Naive thymus-derived CD8-positive, alpha-beta T cell (primary cell): ENCODE measurements around the gene NR2F1. TPM values are rescaled to one million over a fixed set of nuclear protein-coding genes. Genes with fewer than 3 reads are reported as not detected.

Experiments
- ATAC-seq, 2 donors: fragments of 150-1000 bp; cut with Tn5 transposase in 1 of 2; sonication (Bioruptor Pico), chemical (Tn5 transposase) in 1 of 2; 1 replicate in 1 of 2; 2 replicates in 1 of 2; pipeline ENCODE4 v1.10.0; 2021; ENCODE audit warnings: mild to moderate bottlenecking in 2 of 2, moderate library complexity in 2 of 2
- POLR2A ChIA-PET: fragments of 350-600 bp; sonication (Branson Sonifier 250); formaldehyde crosslinking; loops from one replicate; lab custom pipeline; 2021; ENCODE audit warnings: antibody characterized with exemption; lab: Charles Lee
- DNase-seq, 10 donors: peaks; one replicate each; pipeline versions ENCODE4 v3.0.0 to v3.0.0-alpha.2; 2020 to 2022
- H3K27ac Mint-ChIP-seq, 10 donors: one replicate each; pipeline ENCODE4 v1.8.0; 2020 to 2022; ENCODE audit warnings: mild to moderate bottlenecking in 10 of 10, mixed read lengths in 10 of 10, moderate library complexity in 4 of 10, inconsistent platforms in 1 of 10
- H3K27me3 Mint-ChIP-seq, 5 donors: one replicate each; pipeline ENCODE4 v1.8.0; 2021 to 2022; ENCODE audit warnings: mixed read lengths in 5 of 5
- H3K36me3 Mint-ChIP-seq, 3 donors: one replicate each; pipeline ENCODE4 v1.8.0; 2020 to 2022; ENCODE audit warnings: mixed read lengths in 3 of 3, mild to moderate bottlenecking in 2 of 3, inconsistent platforms in 1 of 3
- H3K4me1 Mint-ChIP-seq, 4 donors: one replicate each; pipeline ENCODE4 v1.8.0; 2021 to 2022; ENCODE audit warnings: mixed read lengths in 4 of 4
- H3K4me3 Mint-ChIP-seq, 10 donors: one replicate each; pipeline ENCODE4 v1.8.0; 2020 to 2022; ENCODE audit warnings: mild to moderate bottlenecking in 10 of 10, mixed read lengths in 10 of 10, moderate library complexity in 6 of 10, inconsistent platforms in 1 of 10
- H3K9me3 Mint-ChIP-seq, 9 donors: one replicate each; pipeline ENCODE4 v1.8.0; 2020 to 2022; ENCODE audit warnings: mixed read lengths in 9 of 9, mild to moderate bottlenecking in 3 of 9, inconsistent platforms in 1 of 9, moderate library complexity in 1 of 9
- polyA plus RNA-seq, 3 donors: library from polyadenylated mRNA; unstranded; fragments of 300-500 nt; fragmentation: Illumina TruSeq; gene quantifications; one replicate each; pipeline ENCODE4 v1.2.3, GENCODE V29; 2021
- total RNA-seq, 8 experiments: library from RNA in 2 of 8; stranded (reverse) in 2 of 8; gene quantifications; one replicate each; pipeline ENCODE4 v1.2.3 and lab custom pipeline; 2021 to 2026

The NR2F1 gene
- total and polyA plus RNA-seq, 5 experiments from 2014 or later = not detected

DNA sequence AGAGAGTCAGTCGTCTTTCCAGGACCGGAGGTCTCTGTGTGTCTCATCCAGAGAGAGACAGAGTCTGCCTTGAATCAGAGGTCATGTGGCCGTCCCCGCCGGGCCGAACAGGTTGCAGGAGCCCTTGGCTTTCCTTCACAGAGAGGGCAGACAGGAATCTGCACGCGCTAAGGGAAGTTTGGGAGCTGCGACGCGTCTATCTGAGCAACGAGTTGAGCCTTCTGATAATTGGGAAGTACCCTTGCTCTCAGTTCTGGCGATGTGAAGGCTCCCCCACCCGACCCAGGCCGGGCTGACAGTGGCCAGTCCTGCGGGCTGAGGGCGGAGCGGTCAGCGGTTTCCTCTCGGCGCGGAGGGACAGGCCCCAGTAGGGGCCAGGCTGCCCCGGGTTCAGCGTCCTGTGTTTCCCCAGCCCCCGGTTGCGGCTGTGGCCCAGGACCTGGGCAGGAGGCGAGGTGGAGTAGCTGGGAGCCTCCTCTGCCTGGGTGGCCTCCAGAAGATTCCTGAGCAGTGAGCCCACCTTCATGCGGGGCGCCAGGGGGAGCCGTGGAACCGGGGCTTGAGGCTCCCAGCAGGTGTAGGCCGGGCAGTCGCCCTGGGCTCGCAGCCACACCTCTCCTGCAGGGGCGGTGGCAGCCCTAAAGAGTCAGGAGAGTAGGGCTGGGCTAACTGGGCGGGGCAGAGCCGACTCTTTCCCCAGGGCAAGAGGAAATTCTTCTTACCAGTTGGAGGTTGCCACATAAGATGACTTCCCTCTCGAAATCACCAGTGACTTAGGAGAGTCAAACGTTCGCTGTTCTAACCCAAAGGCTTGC is 13.9 kb downstream of the NR2F1 start:
- peak overlapping the region in 1 of 10 donors; percentile 33 for H3K4me3 Mint-ChIP-seq

GRCh38 chr5:93598091-93599000 is 15.3 kb downstream of the NR2F1 start:
- POLR2A ChIA-PET = no interaction called here
- Mint-ChIP-seq H3K4me3 (no peak overlapping the region), H3K27ac (peak overlapping the region in 1 of 10 donors; percentile 44), H3K27me3 (peaks cover 23 to 49% (median 38%) of the 10 kb centered on the region in 5 donors), H3K4me1 (peaks cover 2 to 17% (median 8%) of the 10 kb centered on the region in 4 donors), H3K36me3 (peaks cover 6 to 12% (median 8%) of the 10 kb centered on the region in 3 donors), H3K9me3 (peaks cover 0 to 36% (median 7%) of the 10 kb centered on the region in 9 donors)
- DNase-seq (no peak), ATAC-seq (no peak)

More for the DNA sequence above, 13.9 kb downstream of the NR2F1 start:
- ATAC-seq = no peak
- H3K4me1 Mint-ChIP-seq = peaks cover 2 to 17% (median 8%) of the 10 kb centered on the region in 4 donors
- no peak overlapping the region for H3K27ac Mint-ChIP-seq
- no peak for DNase-seq
- POLR2A ChIA-PET = interaction anchor here (0.6 kb wide), 1 partner anchor 13 kb away, joined by 3 read pairs; no protein-coding TSS in a partner anchor
- H3K36me3 Mint-ChIP-seq = peaks cover 6 to 9% (median 8%) of the 10 kb centered on the region in 3 donors
- H3K27me3 Mint-ChIP-seq = peaks cover 26 to 59% (median 48%) of the 10 kb centered on the region in 5 donors
- peaks cover 0 to 32% (median 7%) of the 10 kb centered on the region in 9 donors for H3K9me3 Mint-ChIP-seq

DNA sequence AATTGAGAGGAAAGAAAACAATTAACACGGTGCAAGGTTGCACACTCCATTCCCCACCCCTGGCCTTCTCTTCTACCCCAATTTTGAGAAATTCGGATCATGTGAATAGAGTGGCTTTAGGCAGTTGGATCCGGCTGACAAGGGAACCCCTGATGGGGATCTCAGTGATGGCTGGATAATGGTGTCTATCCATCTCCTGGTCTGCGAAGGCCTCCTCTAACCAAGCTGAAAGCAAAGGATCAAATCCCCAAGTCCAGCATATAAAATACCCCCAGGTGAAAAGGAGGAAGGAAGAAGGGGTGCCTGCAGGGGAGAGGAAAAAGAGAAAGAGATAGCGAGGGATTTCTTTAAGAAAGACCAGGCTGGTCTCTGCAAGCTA is 16.0 kb downstream of the NR2F1 start:
- no peak for ATAC-seq
- Mint-ChIP-seq H3K4me1 (peaks cover 4 to 24% (median 11%) of the 10 kb centered on the region in 4 donors), H3K27me3 (peaks cover 25 to 48% (median 37%) of the 10 kb centered on the region in 5 donors), H3K9me3 (peaks cover 0 to 34% (median 7%) of the 10 kb centered on the region in 9 donors), H3K4me3 (no peak overlapping the region), H3K27ac (no peak overlapping the region), H3K36me3 (peaks cover 6 to 15% (median 12%) of the 10 kb centered on the region in 3 donors)
- POLR2A ChIA-PET = no interaction called here
- no peak for DNase-seq

DNA sequence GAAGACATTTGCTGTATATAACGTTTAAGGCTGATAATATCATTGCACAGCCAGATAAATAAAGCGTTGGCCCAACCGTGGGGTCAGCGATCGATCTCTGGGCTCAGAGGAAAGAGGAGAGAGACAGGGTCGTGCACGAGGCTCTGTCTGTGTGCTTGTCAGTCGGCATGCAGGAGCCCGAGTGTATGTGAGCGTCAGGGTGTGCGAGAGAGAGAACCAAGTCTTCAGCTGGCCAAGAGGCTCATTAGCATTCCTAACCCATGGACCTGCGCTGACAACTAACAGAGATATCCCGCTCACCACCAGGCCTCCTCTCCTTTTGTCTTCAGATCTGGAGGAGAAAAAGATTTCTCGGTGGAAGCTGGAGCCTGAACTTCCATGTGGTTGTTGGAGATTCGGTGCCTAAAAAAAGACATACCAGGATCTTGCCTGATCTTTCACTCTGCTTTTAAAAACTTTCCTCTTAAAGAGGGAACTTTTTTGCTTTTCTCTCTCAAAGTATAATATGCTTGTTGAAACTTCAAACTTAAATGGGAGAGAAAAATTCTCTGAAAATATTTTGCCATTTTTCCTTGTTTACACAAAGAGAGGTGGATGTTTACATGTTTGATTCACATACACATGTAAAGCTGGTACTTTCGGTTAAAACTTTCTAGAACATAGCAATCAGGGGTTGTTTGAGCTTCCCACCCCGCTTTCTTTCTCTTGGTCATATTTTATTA is 16.5 kb downstream of the NR2F1 start:
- Mint-ChIP-seq H3K4me3 (no peak overlapping the region), H3K4me1 (peaks cover 4 to 24% (median 11%) of the 10 kb centered on the region in 4 donors), H3K36me3 (peaks cover 6 to 15% (median 9%) of the 10 kb centered on the region in 3 donors), H3K27ac (no peak overlapping the region), H3K27me3 (peaks cover 21 to 46% (median 34%) of the 10 kb centered on the region in 5 donors), H3K9me3 (peaks cover 0 to 30% (median 7%) of the 10 kb centered on the region in 9 donors)
- no peak for DNase-seq
- no peak for ATAC-seq
- POLR2A ChIA-PET = no interaction called here

- no peak for ATAC-seq
- no peak overlapping the region for H3K27ac Mint-ChIP-seq
- peaks cover 0 to 30% (median 7%) of the 10 kb centered on the region in 9 donors for H3K9me3 Mint-ChIP-seq
- peaks cover 4 to 20% (median 5%) of the 10 kb centered on the region in 3 donors for H3K36me3 Mint-ChIP-seq
- DNase-seq = no peak
- no peak overlapping the region for H3K4me3 Mint-ChIP-seq
- peaks cover 14 to 46% (median 37%) of the 10 kb centered on the region in 5 donors for H3K27me3 Mint-ChIP-seq
- peaks cover 2 to 20% (median 9%) of the 10 kb centered on the region in 4 donors for H3K4me1 Mint-ChIP-seq
- POLR2A ChIA-PET = no interaction called here
These were observed 17.5 kb downstream of the NR2F1 start for GRCh38 chr5:93600409-93601070.

- peaks cover 0 to 26% (median 3%) of the 10 kb centered on the region in 9 donors for H3K9me3 Mint-ChIP-seq
- DNase-seq (no peak), ATAC-seq (no peak)
- no peak overlapping the region for H3K27ac Mint-ChIP-seq
- POLR2A ChIA-PET = interaction anchor here (0.6 kb wide), 1 partner anchor 33 kb away, joined by 4 read pairs; no protein-coding TSS in a partner anchor
- peaks cover 7 to 46% (median 34%) of the 10 kb centered on the region in 5 donors for H3K27me3 Mint-ChIP-seq
- H3K4me3 Mint-ChIP-seq = peak overlapping the region in 1 of 10 donors; percentile 65
- peaks cover under 1 to 18% (median 4%) of the 10 kb centered on the region in 3 donors for H3K36me3 Mint-ChIP-seq
- H3K4me1 Mint-ChIP-seq = peaks cover 2 to 14% (median 5%) of the 10 kb centered on the region in 4 donors
These were observed 18.2 kb downstream of the NR2F1 start for GRCh38 chr5:93601071-93601801.

DNA sequence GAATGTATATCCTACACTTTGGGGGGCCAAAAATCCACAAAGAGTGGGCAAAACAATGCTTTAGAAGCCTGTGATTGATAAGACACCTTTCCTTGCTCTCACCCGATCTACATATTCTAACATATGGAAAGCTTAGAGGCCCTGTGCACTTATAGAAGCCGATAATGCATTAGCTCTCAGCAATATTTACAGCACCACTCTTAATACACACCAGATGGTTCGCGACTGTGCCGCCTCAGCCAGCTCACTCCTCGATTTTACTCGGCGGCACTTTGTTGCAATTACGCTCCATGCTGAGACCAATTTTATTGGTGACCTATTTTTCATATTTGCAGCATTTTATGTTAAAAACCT is 18.8 kb downstream of the NR2F1 start:
- H3K4me1 Mint-ChIP-seq = peaks cover 2 to 8% (median 4%) of the 10 kb centered on the region in 4 donors
- peak overlapping the region in 2 of 10 donors; percentile 13 to 53 for H3K27ac Mint-ChIP-seq
- peaks cover 2 to 45% (median 34%) of the 10 kb centered on the region in 5 donors for H3K27me3 Mint-ChIP-seq
- H3K9me3 Mint-ChIP-seq = peaks cover 0 to 25% (median 3%) of the 10 kb centered on the region in 9 donors
- DNase-seq = no peak
- H3K36me3 Mint-ChIP-seq = peaks cover 0 to 12% (median 4%) of the 10 kb centered on the region in 3 donors
- no peak for ATAC-seq
- POLR2A ChIA-PET = interaction anchor here (0.6 kb wide), 1 partner anchor 33 kb away, joined by 4 read pairs; no protein-coding TSS in a partner anchor
- H3K4me3 Mint-ChIP-seq = no peak overlapping the region

GRCh38 chr5:93602241-93603077 is 19.4 kb downstream of the NR2F1 start:
- Mint-ChIP-seq H3K9me3 (peaks cover 0 to 26% (median 3%) of the 10 kb centered on the region in 9 donors), H3K4me1 (peaks cover 3 to 10% (median 6%) of the 10 kb centered on the region in 4 donors), H3K27ac (peak overlapping the region in 1 of 10 donors; percentile 13)

GRCh38 chr5:93603078-93603792 is 20.2 kb downstream of the NR2F1 start:
- POLR2A ChIA-PET = no interaction called here
- peaks cover 0 to 46% (median 40%) of the 10 kb centered on the region in 5 donors for H3K27me3 Mint-ChIP-seq

More at GRCh38 chr5:93602241-93603077, 19.4 kb downstream of the NR2F1 start:
- Mint-ChIP-seq H3K36me3 (peaks cover 0 to 12% (median 4%) of the 10 kb centered on the region in 3 donors), H3K27me3 (peaks cover 0 to 44% (median 36%) of the 10 kb centered on the region in 5 donors), H3K4me3 (no peak overlapping the region)
- ATAC-seq (no peak), DNase-seq (no peak)
- POLR2A ChIA-PET = no interaction called here

More at GRCh38 chr5:93603078-93603792, 20.2 kb downstream of the NR2F1 start:
- peak overlapping the region in 4 of 10 donors; percentile 6 to 48 (median 28) for H3K4me3 Mint-ChIP-seq
- H3K36me3 Mint-ChIP-seq = peaks cover 0 to 12% (median 4%) of the 10 kb centered on the region in 3 donors
- DNase-seq (no peak), ATAC-seq (no peak)
- H3K27ac Mint-ChIP-seq = peak overlapping the region in 1 of 10 donors; percentile 58
- peaks cover 0 to 26% (median 2%) of the 10 kb centered on the region in 9 donors for H3K9me3 Mint-ChIP-seq
- H3K4me1 Mint-ChIP-seq = peaks cover 4 to 17% (median 14%) of the 10 kb centered on the region in 4 donors
